ENCODE data around the gene TDRD12.
"Not testable (repeated sequence)": the region's sequence is repeated elsewhere in the genome, so short reads cannot be mapped to it uniquely, and the experiment has no call there.

The TDRD12 gene

DNA sequence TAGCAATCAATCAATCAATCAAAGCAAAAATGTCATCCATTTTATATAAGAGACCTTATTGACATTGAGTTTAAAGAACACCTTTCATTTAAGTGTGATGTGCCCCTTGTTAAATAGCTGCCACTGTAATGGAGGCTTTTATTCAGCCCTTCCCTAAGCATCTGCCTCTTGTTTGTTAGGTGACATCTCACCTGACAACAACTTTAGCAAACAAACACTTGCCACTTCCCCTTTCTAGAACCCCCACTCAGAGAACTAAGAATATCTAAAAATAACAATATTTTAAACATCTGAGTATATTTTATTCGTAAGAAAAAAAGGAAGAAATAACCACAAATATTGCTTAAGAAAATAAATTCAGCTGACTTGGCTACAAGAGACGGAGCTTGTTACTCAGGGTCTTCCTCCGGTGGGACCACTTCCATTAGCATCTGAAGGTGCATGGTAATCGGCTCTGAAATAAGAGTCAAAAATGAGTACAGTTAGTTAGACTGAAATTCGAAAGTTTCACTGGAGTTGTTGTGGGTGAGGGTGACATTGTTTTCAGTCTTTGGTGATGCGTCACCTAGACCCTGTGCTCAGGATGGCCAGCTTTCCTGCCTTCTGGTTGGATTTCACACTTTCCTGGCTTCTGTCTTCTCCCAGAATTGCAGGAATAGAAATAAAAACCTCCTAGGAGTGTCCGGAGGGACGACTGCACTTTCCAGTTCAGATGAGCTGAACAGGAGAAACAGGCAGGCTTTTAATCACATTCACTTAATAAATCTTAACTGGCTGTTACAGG, 110.9 kb downstream of the TDRD12 start:
- DNase-seq (ENCODE audit: low spot score) = no peak
- in situ Hi-C loops (cut with MboI; ENCODE audit: low sequenced_read_pairs, unreplicated experiment) = no loop called here
- no peak for TF ChIP-seq CTCF (IDR thresholded peaks at IDR 0.05; ENCODE audit: borderline replicate concordance, control extremely low read depth, extremely low read depth, insufficient read depth, missing control alignments)

DNA sequence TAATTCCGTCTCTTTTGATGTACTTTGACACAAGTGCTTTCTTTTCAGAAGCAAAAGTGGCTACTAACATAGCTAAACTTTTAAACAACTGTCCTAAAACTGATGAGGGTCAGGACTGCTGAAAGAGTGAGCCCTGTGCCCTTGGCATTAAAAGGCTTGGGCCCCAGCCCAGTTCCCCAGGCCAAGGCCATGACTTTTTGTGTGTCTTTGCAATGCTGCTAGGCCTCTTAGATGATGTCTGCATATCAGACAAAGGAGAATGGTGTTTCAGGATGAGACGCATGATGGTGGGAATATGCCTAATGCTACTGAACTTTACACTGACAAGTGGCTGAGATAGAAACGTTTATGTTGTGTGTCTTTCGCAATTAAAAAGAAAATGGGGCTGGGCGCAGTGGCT, 112.0 kb downstream of the TDRD12 start:
- no peak for DNase-seq (ENCODE audit: low spot score)
- no peak for TF ChIP-seq CTCF (IDR thresholded peaks at IDR 0.05; ENCODE audit: borderline replicate concordance, control extremely low read depth, extremely low read depth, insufficient read depth, missing control alignments)
- in situ Hi-C loops (cut with MboI; ENCODE audit: low sequenced_read_pairs, unreplicated experiment) = no loop called here

GRCh38 chr19:32832094-32832493, 112.5 kb downstream of the TDRD12 start:
- DNase-seq (ENCODE audit: low spot score); in situ Hi-C loops (cut with MboI; ENCODE audit: low sequenced_read_pairs, unreplicated experiment): not testable (repeated sequence)

GRCh38 chr19:32832825-32833224, 113.3 kb downstream of the TDRD12 start:
- DNase-seq (ENCODE audit: low spot score); in situ Hi-C loops (cut with MboI; ENCODE audit: low sequenced_read_pairs, unreplicated experiment): not testable (repeated sequence)

DNA sequence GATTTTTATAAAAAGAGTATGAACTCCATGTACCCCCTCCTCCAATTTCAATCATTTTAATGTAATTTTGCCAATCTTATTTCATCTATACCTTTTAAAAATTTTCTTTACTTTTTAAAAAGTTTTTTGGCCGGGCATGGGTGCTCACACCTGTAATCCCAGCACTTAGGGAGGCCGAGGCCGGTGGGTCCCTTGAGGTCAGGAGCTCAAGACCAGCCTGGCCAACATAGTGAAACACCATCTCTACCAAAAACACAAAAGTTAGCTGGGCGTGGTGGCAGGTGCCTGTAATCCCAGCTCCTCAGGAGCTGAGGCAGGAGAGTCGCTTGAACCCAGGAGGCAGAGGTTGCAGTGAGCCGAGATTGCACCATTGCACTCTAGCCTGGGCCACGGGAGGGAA, 113.8 kb downstream of the TDRD12 start:
- in situ Hi-C loops (cut with MboI; ENCODE audit: low sequenced_read_pairs, unreplicated experiment); DNase-seq (ENCODE audit: low spot score): not testable (repeated sequence)

GRCh38 chr19:32837531-32837930, 118.0 kb downstream of the TDRD12 start:
- DNase-seq (ENCODE audit: low spot score) = no peak
- in situ Hi-C loops (cut with MboI; ENCODE audit: low sequenced_read_pairs, unreplicated experiment) = no loop called here
- TF ChIP-seq CTCF (IDR thresholded peaks at IDR 0.05; ENCODE audit: borderline replicate concordance, control extremely low read depth, extremely low read depth, insufficient read depth, missing control alignments) = no peak

DNA sequence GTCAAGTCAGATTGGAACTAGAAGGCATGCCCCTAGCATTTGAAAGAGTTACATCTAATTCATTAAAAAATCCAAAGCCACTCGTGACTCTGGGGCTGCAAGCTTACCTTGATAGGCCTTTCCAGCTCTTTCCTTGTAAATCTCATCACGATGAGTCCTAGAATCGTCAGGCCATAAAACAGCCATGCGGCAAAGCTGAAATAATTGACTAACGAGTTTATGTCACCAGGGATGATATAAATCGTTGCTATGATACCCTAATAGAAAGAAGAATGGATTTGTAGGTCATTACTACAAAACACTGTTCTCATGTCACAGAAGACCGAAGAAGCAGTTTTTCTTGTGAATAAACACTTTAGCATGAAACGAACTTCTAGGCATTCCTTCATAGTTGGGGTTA, 122.5 kb downstream of the TDRD12 start:
- DNase-seq (ENCODE audit: low spot score) = no peak

DNA sequence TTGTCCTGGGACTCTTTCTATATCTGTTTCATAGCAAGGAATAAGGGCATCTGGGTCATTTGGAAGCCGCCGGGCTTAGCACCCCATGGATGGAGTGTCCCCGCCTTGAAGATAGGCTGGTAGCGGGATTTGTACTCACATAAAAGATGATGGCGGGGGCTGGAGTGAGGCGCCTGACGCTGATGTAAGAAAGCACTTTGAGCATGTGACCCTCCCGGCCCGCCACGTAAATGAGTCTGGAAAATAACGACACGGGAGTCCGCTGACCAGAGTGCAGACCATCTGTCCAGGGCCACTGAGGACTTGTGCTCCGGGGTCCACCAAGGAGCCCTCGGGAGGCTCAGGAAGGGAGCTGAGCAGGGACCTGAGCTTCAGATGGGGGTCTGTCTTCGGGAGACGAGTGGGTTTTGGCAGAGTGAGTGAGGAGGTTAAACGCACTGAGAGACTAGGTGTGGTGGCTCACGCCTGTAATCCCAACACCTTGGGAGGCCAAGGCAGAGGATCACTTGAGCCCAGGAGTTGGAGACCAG, 124.2 kb downstream of the TDRD12 start:
- DNase-seq (ENCODE audit: low spot score) = no peak
- TF ChIP-seq CTCF (IDR thresholded peaks at IDR 0.05; ENCODE audit: borderline replicate concordance, control extremely low read depth, extremely low read depth, insufficient read depth, missing control alignments) = no peak
- in situ Hi-C loops (cut with MboI; ENCODE audit: low sequenced_read_pairs, unreplicated experiment) = no loop called here

More for the DNA sequence above, 122.5 kb downstream of the TDRD12 start:
- in situ Hi-C loops (cut with MboI; ENCODE audit: low sequenced_read_pairs, unreplicated experiment) = no loop called here
- no peak for TF ChIP-seq CTCF (IDR thresholded peaks at IDR 0.05; ENCODE audit: borderline replicate concordance, control extremely low read depth, extremely low read depth, insufficient read depth, missing control alignments)

GRCh38 chr19:32848035-32848434, 128.5 kb downstream of the TDRD12 start:
- in situ Hi-C loops (cut with MboI; ENCODE audit: low sequenced_read_pairs, unreplicated experiment); DNase-seq (ENCODE audit: low spot score): not testable (repeated sequence)
